Measurements from ENCODE around the gene PPAT.

- TF ChIP-seq CTCF (IDR thresholded peaks at IDR 0.05; ENCODE audit: extremely low read depth in 1 of 2, insufficient read depth in 1 of 2, low read depth in 1 of 2, low read length in 2 of 2) (no peak), JUN (IDR thresholded peaks at IDR 0.05; ENCODE audit: borderline replicate concordance, insufficient read depth, insufficient read length, low read depth) (no peak)
Measured at GRCh38 chr4:56408978-56409377, 26.4 kb downstream of the PPAT start.
